GM23338 (cell line): Measurements from ENCODE around the gene DIPK2B. TPM values are rescaled to one million over a fixed set of nuclear protein-coding genes. Genes with fewer than 3 reads are reported as not detected.

Source experiments
- ATAC-seq: fragments of 200-7000 bp; cut with Tn5 transposase; 3 replicates; pipeline ENCODE4 v1.9.1; 2020
- DNase-seq: peaks from one replicate; pipeline ENCODE4 v3.0.0-alpha.2; 2015; ENCODE audit warnings: low spot score
- H2AFZ ChIP-seq: fragments of 200-600 bp; sonication (generic); 2 replicates; pipeline ENCODE4 v1.8.0; 2016; ENCODE audit warnings: antibody characterized with exemption, mild to moderate bottlenecking, moderate library complexity
- H3F3A ChIP-seq: fragments of 200-600 bp; sonication (generic); replicated peaks from 2 replicates; pipeline ENCODE4 v1.8.0; 2017; ENCODE audit warnings: antibody characterized with exemption, mixed run types, low read depth
- H3K27ac ChIP-seq: fragments of 200-600 bp; sonication (generic); 2 replicates; pipeline ENCODE4 v1.6.1; 2016; ENCODE audit warnings: low read depth
- H3K27me3 ChIP-seq: fragments of 200-600 bp; sonication (generic); 2 replicates; pipeline ENCODE4 v1.8.0; 2016; ENCODE audit warnings: mild to moderate bottlenecking, mixed run types, moderate library complexity; ENCODE audit not compliant: insufficient read depth
- H3K36me3 ChIP-seq: fragments of 200-600 bp; sonication (generic); 2 replicates; pipeline ENCODE4 v1.8.0; 2016; ENCODE audit warnings: mild to moderate bottlenecking; ENCODE audit not compliant: insufficient read depth
- H3K4me1 ChIP-seq: fragments of 200-600 bp; sonication (generic); 2 replicates; pipeline ENCODE4 v1.8.0; 2016; ENCODE audit warnings: mild to moderate bottlenecking, moderate library complexity; ENCODE audit not compliant: insufficient read depth
- H3K4me2 ChIP-seq: fragments of 200-600 bp; sonication (generic); 2 replicates; pipeline ENCODE4 v1.7.1; 2017; ENCODE audit warnings: mixed run types
- H3K4me3 ChIP-seq: fragments of 200-600 bp; sonication (generic); 2 replicates; pipeline ENCODE4 v1.6.1; 2016; ENCODE audit warnings: mixed run types
- H3K79me2 ChIP-seq: fragments of 200-600 bp; sonication (generic); replicated peaks from 2 replicates; pipeline ENCODE4 v1.8.0; 2017; ENCODE audit warnings: mild to moderate bottlenecking; ENCODE audit not compliant: insufficient read depth
- H3K9me2 ChIP-seq: fragments of 200-600 bp; sonication (generic); 2 replicates; pipeline ENCODE4 v1.8.0; 2017; ENCODE audit not compliant: insufficient read depth
- H4K20me1 ChIP-seq: fragments of 200-600 bp; sonication (generic); replicated peaks from 2 replicates; pipeline ENCODE4 v1.8.0; 2017; ENCODE audit warnings: mild to moderate bottlenecking; ENCODE audit not compliant: insufficient read depth
- H3K27ac Mint-ChIP-seq: 2 replicates; pipeline ENCODE4 v1.8.0; 2020; ENCODE audit warnings: inconsistent platforms, mild to moderate bottlenecking, moderate library complexity, mixed read lengths
- H3K27me3 Mint-ChIP-seq: 3 replicates; pipeline ENCODE4 v1.8.0; 2022; ENCODE audit warnings: low read depth, mild to moderate bottlenecking, moderate library complexity, mixed read lengths, inconsistent platforms; ENCODE audit not compliant: insufficient read depth, poor library complexity
- H3K36me3 Mint-ChIP-seq: 3 replicates; pipeline ENCODE4 v1.8.0; 2021; ENCODE audit warnings: low read depth, mild to moderate bottlenecking, inconsistent platforms, moderate library complexity, mixed read lengths
- H3K4me1 Mint-ChIP-seq: 3 replicates; pipeline ENCODE4 v1.8.0; 2020; ENCODE audit warnings: mild to moderate bottlenecking, inconsistent platforms, mixed read lengths
- H3K4me3 Mint-ChIP-seq: 3 replicates; pipeline ENCODE4 v1.8.0; 2021; ENCODE audit warnings: moderate library complexity, mild to moderate bottlenecking, inconsistent platforms, mixed read lengths
- H3K9me3 Mint-ChIP-seq: 3 replicates; pipeline ENCODE4 v1.8.0; 2020; ENCODE audit warnings: moderate library complexity, mild to moderate bottlenecking, inconsistent platforms, mixed read lengths
- CREB1 ChIP-seq: fragments of 250-450 bp; sonication (Bioruptor Pico); IDR thresholded peaks from 2 replicates; pipeline ENCODE4 v1.5.0; 2020; ENCODE audit warnings: low read depth, mild to moderate bottlenecking, moderate library complexity
- CTCF ChIP-seq, 2 experiments: fragments of 200-600 bp in 1 of 2; sonication (generic) in 1 of 2; conservative IDR thresholded peaks; 2 replicates each; pipeline versions ENCODE4 v1.5.1 to v1.6.1; 2016 to 2017; ENCODE audit warnings: antibody characterized with exemption in 2 of 2, low read depth in 2 of 2, mild to moderate bottlenecking in 2 of 2, moderate library complexity in 1 of 2
- ETS1 ChIP-seq: IDR thresholded peaks from 2 replicates; pipeline ENCODE4 v1.6.1; 2016; ENCODE audit warnings: antibody characterized with exemption
- EZH2 ChIP-seq: fragments of 200-600 bp; sonication (generic); IDR thresholded peaks from one replicate; pipeline ENCODE4 v1.8.0; 2017; ENCODE audit warnings: antibody characterized with exemption, mild to moderate bottlenecking, low read depth; ENCODE audit not compliant: unreplicated experiment
- EZH2phosphoT487 ChIP-seq: fragments of 200-600 bp; sonication (generic); IDR thresholded peaks from one replicate; pipeline ENCODE4 v1.8.1; 2018; ENCODE audit warnings: antibody characterized with exemption; ENCODE audit not compliant: unreplicated experiment
- JUNB ChIP-seq: IDR thresholded peaks from one replicate; pipeline ENCODE4 v1.6.1; 2016; ENCODE audit warnings: antibody characterized with exemption; ENCODE audit not compliant: unreplicated experiment
- NANOG ChIP-seq: IDR thresholded peaks from 2 replicates; pipeline ENCODE4 v1.6.1; 2016; ENCODE audit warnings: antibody characterized with exemption, borderline replicate concordance
- POLR2AphosphoS5 ChIP-seq: IDR thresholded peaks from 2 replicates; pipeline ENCODE4 v1.6.1; 2016; ENCODE audit warnings: antibody characterized with exemption, low read depth
- STAT1 ChIP-seq: IDR thresholded peaks from one replicate; pipeline ENCODE4 v1.6.1; 2016; ENCODE audit warnings: antibody characterized with exemption; ENCODE audit not compliant: unreplicated experiment
- ZNF114 ChIP-seq: fragments of 250-450 bp; sonication (Bioruptor Pico); IDR thresholded peaks from 2 replicates; pipeline ENCODE4 v1.5.0; 2020; ENCODE audit warnings: mild to moderate bottlenecking, moderate library complexity
- ZNF331 ChIP-seq: fragments of 250-450 bp; sonication (Bioruptor Pico); IDR thresholded peaks from 2 replicates; pipeline ENCODE4 v1.5.0; 2020; ENCODE audit warnings: low read depth, mild to moderate bottlenecking, moderate library complexity
- polyA plus RNA-seq: library from polyadenylated mRNA; unstranded; fragments of >200 nt; fragmentation: Nextera tagmentation; extraction: Ambion mirVana; gene quantifications from 2 replicates; pipeline ENCODE4 v1.2.1, GENCODE V29; 2016
- total RNA-seq: library from RNA; depleted of rRNA; stranded (reverse); fragments of >200 nt; shearing (Covaris generic); gene quantifications from 2 replicates; pipeline ENCODE4 v1.2.3, GENCODE V29; 2014
- TF ChIP-seq, protein P1 (sequence below): IDR thresholded peaks from one replicate; pipeline ENCODE4 v1.6.1; 2018; ENCODE audit warnings: antibody characterized with exemption; ENCODE audit not compliant: unreplicated experiment
- TF ChIP-seq, protein P2 (sequence below): fragments of 250-450 bp; sonication (Bioruptor Pico); IDR thresholded peaks from 2 replicates; pipeline ENCODE4 v1.5.0; 2020; ENCODE audit warnings: mild to moderate bottlenecking, moderate library complexity

DIPK2B gene
- total and polyA plus RNA-seq, 2 experiments from 2014 or later, result not detected

- Mint-ChIP-seq H3K27ac (no peak overlapping the region), H3K4me1 (0 out of 3 replicates have a peak, but pooled peaks cover 3% of the 10 kb centered on the region), H3K27me3 (peaks cover 2% of the 10 kb centered on the region), H3K4me3 (no peak overlapping the region), H3K9me3 (no peaks in the 10 kb centered on the region), H3K36me3 (no peaks in the 10 kb centered on the region)
- H3K9me2 ChIP-seq, result no peaks in the 10 kb centered on the region
- no peaks in the 10 kb centered on the region for H3K27me3 ChIP-seq
- H3K79me2 ChIP-seq, result no peaks in the 10 kb centered on the region
- TF ChIP-seq EZH2phosphoT487 (no peak), ETS1 (no peak), CREB1 (CRISPR knock-in tag) (no peak), POLR2AphosphoS5 (no peak), ZNF114 (CRISPR knock-in tag) (no peak), CTCF (conservative IDR thresholded peaks at IDR 0.05; ENCODE audit: low read depth in 2 of 2) (no peak), ZNF331 (CRISPR knock-in tag) (no peak), JUNB (no peak), NANOG (no peak), STAT1 (no peak), EZH2 (no peak)
- TF ChIP-seq, protein P1, sequence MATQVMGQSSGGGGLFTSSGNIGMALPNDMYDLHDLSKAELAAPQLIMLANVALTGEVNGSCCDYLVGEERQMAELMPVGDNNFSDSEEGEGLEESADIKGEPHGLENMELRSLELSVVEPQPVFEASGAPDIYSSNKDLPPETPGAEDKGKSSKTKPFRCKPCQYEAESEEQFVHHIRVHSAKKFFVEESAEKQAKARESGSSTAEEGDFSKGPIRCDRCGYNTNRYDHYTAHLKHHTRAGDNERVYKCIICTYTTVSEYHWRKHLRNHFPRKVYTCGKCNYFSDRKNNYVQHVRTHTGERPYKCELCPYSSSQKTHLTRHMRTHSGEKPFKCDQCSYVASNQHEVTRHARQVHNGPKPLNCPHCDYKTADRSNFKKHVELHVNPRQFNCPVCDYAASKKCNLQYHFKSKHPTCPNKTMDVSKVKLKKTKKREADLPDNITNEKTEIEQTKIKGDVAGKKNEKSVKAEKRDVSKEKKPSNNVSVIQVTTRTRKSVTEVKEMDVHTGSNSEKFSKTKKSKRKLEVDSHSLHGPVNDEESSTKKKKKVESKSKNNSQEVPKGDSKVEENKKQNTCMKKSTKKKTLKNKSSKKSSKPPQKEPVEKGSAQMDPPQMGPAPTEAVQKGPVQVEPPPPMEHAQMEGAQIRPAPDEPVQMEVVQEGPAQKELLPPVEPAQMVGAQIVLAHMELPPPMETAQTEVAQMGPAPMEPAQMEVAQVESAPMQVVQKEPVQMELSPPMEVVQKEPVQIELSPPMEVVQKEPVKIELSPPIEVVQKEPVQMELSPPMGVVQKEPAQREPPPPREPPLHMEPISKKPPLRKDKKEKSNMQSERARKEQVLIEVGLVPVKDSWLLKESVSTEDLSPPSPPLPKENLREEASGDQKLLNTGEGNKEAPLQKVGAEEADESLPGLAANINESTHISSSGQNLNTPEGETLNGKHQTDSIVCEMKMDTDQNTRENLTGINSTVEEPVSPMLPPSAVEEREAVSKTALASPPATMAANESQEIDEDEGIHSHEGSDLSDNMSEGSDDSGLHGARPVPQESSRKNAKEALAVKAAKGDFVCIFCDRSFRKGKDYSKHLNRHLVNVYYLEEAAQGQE, result no peak
- TF ChIP-seq, protein P2, sequence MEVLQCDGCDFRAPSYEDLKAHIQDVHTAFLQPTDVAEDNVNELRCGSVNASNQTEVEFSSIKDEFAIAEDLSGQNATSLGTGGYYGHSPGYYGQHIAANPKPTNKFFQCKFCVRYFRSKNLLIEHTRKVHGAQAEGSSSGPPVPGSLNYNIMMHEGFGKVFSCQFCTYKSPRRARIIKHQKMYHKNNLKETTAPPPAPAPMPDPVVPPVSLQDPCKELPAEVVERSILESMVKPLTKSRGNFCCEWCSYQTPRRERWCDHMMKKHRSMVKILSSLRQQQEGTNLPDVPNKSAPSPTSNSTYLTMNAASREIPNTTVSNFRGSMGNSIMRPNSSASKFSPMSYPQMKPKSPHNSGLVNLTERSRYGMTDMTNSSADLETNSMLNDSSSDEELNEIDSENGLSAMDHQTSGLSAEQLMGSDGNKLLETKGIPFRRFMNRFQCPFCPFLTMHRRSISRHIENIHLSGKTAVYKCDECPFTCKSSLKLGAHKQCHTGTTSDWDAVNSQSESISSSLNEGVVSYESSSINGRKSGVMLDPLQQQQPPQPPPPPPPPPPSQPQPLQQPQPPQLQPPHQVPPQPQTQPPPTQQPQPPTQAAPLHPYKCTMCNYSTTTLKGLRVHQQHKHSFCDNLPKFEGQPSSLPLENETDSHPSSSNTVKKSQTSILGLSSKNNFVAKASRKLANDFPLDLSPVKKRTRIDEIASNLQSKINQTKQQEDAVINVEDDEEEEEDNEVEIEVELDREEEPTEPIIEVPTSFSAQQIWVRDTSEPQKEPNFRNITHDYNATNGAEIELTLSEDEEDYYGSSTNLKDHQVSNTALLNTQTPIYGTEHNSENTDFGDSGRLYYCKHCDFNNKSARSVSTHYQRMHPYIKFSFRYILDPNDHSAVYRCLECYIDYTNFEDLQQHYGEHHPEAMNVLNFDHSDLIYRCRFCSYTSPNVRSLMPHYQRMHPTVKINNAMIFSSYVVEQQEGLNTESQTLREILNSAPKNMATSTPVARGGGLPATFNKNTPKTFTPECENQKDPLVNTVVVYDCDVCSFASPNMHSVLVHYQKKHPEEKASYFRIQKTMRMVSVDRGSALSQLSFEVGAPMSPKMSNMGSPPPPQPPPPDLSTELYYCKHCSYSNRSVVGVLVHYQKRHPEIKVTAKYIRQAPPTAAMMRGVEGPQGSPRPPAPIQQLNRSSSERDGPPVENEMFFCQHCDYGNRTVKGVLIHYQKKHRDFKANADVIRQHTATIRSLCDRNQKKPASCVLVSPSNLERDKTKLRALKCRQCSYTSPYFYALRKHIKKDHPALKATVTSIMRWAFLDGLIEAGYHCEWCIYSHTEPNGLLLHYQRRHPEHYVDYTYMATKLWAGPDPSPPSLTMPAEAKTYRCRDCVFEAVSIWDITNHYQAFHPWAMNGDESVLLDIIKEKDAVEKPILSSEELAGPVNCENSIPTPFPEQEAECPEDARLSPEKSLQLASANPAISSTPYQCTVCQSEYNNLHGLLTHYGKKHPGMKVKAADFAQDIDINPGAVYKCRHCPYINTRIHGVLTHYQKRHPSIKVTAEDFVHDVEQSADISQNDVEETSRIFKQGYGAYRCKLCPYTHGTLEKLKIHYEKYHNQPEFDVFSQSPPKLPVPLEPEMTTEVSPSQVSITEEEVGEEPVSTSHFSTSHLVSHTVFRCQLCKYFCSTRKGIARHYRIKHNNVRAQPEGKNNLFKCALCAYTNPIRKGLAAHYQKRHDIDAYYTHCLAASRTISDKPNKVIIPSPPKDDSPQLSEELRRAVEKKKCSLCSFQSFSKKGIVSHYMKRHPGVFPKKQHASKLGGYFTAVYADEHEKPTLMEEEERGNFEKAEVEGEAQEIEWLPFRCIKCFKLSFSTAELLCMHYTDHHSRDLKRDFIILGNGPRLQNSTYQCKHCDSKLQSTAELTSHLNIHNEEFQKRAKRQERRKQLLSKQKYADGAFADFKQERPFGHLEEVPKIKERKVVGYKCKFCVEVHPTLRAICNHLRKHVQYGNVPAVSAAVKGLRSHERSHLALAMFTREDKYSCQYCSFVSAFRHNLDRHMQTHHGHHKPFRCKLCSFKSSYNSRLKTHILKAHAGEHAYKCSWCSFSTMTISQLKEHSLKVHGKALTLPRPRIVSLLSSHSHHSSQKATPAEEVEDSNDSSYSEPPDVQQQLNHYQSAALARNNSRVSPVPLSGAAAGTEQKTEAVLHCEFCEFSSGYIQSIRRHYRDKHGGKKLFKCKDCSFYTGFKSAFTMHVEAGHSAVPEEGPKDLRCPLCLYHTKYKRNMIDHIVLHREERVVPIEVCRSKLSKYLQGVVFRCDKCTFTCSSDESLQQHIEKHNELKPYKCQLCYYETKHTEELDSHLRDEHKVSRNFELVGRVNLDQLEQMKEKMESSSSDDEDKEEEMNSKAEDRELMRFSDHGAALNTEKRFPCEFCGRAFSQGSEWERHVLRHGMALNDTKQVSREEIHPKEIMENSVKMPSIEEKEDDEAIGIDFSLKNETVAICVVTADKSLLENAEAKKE (CRISPR knock-in tag), result no peak
- no peaks in the 10 kb centered on the region for H4K20me1 ChIP-seq
- H2AFZ ChIP-seq, result no peak overlapping the region
- no peaks in the 10 kb centered on the region for H3F3A ChIP-seq
- no peak overlapping the region for H3K4me2 ChIP-seq
- H3K36me3 ChIP-seq, result no peaks in the 10 kb centered on the region
- H3K4me3 ChIP-seq, result no peak overlapping the region
- no peak for ATAC-seq
- no peak for DNase-seq
- no peak overlapping the region for H3K27ac ChIP-seq
- no peaks in the 10 kb centered on the region for H3K4me1 ChIP-seq
These were observed 33.9 kb downstream of the DIPK2B start for GRCh38 chrX:45166781-45167180.
